ENCODE results near the gene STYXL2.

Gene STYXL2

DNA sequence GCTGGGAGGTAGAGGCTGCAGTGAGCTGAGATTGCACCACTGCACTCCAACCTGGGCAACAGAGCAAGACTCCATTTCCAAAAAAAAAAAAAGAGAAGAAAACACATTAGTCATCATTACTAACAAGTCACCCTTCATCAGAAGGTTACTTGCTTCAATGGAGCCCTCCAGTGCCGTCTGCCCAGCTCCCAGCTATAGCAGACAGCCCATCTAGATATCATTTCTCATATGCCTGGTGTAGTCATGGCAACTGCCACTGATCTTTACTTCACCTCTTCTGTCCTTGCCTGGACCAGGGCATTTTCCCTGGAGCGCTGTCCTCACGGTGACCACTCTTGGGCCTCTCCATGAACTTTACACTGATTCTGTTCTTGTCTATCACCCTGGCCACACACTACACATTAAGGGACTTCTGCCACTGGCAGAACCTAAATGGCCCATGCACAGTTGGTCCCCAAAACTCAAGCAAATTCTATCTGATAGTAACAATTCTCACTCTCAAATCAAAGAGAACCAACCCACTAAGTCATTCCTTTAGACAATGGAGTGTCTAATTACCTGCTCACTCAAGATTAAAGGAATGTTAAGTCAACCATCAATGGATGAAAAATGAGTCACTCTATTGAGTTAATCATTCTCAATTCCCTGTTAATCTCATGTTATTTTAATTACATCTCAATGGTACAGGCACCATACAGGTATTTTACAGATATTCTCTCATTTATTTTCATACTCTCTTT lies 16.6 kb upstream of the STYXL2 start:
- no peak for DNase-seq (ENCODE audit: low read depth in 1 of 2, low spot score in 1 of 2)
- no peak for TF ChIP-seq SPI1 (IDR thresholded peaks at IDR 0.05; ENCODE audit: borderline replicate concordance, low read depth)
- TF ChIP-seq, protein P1, sequence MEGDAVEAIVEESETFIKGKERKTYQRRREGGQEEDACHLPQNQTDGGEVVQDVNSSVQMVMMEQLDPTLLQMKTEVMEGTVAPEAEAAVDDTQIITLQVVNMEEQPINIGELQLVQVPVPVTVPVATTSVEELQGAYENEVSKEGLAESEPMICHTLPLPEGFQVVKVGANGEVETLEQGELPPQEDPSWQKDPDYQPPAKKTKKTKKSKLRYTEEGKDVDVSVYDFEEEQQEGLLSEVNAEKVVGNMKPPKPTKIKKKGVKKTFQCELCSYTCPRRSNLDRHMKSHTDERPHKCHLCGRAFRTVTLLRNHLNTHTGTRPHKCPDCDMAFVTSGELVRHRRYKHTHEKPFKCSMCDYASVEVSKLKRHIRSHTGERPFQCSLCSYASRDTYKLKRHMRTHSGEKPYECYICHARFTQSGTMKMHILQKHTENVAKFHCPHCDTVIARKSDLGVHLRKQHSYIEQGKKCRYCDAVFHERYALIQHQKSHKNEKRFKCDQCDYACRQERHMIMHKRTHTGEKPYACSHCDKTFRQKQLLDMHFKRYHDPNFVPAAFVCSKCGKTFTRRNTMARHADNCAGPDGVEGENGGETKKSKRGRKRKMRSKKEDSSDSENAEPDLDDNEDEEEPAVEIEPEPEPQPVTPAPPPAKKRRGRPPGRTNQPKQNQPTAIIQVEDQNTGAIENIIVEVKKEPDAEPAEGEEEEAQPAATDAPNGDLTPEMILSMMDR (IDR thresholded peaks at IDR 0.05; ENCODE audit: insufficient read depth, low read length) = no peak
- TF ChIP-seq, protein P2, sequence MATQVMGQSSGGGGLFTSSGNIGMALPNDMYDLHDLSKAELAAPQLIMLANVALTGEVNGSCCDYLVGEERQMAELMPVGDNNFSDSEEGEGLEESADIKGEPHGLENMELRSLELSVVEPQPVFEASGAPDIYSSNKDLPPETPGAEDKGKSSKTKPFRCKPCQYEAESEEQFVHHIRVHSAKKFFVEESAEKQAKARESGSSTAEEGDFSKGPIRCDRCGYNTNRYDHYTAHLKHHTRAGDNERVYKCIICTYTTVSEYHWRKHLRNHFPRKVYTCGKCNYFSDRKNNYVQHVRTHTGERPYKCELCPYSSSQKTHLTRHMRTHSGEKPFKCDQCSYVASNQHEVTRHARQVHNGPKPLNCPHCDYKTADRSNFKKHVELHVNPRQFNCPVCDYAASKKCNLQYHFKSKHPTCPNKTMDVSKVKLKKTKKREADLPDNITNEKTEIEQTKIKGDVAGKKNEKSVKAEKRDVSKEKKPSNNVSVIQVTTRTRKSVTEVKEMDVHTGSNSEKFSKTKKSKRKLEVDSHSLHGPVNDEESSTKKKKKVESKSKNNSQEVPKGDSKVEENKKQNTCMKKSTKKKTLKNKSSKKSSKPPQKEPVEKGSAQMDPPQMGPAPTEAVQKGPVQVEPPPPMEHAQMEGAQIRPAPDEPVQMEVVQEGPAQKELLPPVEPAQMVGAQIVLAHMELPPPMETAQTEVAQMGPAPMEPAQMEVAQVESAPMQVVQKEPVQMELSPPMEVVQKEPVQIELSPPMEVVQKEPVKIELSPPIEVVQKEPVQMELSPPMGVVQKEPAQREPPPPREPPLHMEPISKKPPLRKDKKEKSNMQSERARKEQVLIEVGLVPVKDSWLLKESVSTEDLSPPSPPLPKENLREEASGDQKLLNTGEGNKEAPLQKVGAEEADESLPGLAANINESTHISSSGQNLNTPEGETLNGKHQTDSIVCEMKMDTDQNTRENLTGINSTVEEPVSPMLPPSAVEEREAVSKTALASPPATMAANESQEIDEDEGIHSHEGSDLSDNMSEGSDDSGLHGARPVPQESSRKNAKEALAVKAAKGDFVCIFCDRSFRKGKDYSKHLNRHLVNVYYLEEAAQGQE (IDR thresholded peaks at IDR 0.05; ENCODE audit: insufficient replicate concordance, low read depth) = no peak
- no peak overlapping the region for H3K27ac ChIP-seq (replicated peaks)
- H3K4me3 ChIP-seq (replicated peaks; ENCODE audit: insufficient read depth, low read length) = no peak overlapping the region
- no peaks in the 10 kb centered on the region for H3K27me3 ChIP-seq (ENCODE audit: insufficient read depth, poor library complexity, severe bottlenecking)

DNA sequence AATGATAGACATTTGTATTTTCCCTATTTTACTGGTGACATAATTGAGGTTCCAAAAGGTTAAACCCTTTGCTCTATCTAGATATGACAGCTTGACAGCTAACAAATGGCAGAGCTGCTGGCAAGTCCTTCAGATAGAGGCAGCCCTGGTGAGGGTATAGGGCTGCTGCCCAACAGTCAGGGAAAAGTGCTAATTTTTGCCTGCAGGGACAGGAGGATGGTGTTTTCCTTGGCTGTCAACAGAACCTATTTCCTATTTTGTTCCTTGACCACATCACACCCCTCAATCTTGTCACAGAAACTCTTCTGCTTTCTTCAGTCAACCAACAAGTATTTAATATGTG lies 16.0 kb upstream of the STYXL2 start:
- no peaks in the 10 kb centered on the region for H3K27me3 ChIP-seq (ENCODE audit: insufficient read depth, poor library complexity, severe bottlenecking)
- no peak overlapping the region for H3K27ac ChIP-seq (replicated peaks)
- no peak overlapping the region for H3K4me3 ChIP-seq (replicated peaks; ENCODE audit: insufficient read depth, low read length)
- TF ChIP-seq SPI1 (IDR thresholded peaks at IDR 0.05; ENCODE audit: borderline replicate concordance, low read depth) (no peak), POLR2AphosphoS5 (IDR thresholded peaks at IDR 0.05; ENCODE audit: low read depth) (no peak), GABPA (IDR thresholded peaks at IDR 0.05; ENCODE audit: low read depth) (no peak)
- TF ChIP-seq, protein P2 (IDR thresholded peaks at IDR 0.05; ENCODE audit: insufficient replicate concordance, low read depth) = no peak
- TF ChIP-seq, protein P1 (IDR thresholded peaks at IDR 0.05; ENCODE audit: insufficient read depth, low read length) = no peak
- DNase-seq (ENCODE audit: low read depth in 1 of 2, low spot score in 1 of 2) = no peak

DNA sequence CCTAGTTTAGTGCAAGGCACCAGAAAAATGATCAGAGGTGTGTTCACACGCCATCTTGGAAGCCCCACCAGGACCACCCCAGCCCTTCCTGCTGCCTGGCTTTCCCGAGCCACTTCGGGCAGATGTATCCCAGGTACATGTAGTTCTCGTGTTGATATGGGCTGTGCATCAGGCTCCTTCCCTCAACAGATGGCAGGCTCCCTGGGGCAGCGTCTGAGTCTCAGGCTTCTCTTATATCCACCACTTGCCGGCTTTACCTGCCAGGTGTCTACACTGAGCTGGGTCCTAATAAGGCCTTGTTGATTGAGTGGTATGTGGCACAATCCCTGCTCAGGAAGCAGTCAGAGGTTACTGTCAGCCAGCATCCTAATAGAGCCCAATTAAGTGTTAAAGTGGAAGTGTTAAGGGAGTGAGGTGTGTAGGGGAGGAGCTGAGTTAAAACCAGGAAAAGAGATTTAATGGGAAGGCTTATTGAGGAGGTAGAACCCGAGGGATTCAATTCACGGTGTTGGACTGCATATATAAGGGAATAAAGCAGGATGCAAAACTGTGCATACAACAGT lies 12.2 kb upstream of the STYXL2 start:
- TF ChIP-seq, protein P1 (IDR thresholded peaks at IDR 0.05; ENCODE audit: insufficient read depth, low read length) = no peak
- no peak overlapping the region for H3K27ac ChIP-seq (replicated peaks)
- H3K27me3 ChIP-seq (ENCODE audit: insufficient read depth, poor library complexity, severe bottlenecking) = no peaks in the 10 kb centered on the region
- DNase-seq (ENCODE audit: low read depth in 1 of 2, low spot score in 1 of 2) = no peak
- no peak overlapping the region for H3K4me3 ChIP-seq (replicated peaks; ENCODE audit: insufficient read depth, low read length)

DNA sequence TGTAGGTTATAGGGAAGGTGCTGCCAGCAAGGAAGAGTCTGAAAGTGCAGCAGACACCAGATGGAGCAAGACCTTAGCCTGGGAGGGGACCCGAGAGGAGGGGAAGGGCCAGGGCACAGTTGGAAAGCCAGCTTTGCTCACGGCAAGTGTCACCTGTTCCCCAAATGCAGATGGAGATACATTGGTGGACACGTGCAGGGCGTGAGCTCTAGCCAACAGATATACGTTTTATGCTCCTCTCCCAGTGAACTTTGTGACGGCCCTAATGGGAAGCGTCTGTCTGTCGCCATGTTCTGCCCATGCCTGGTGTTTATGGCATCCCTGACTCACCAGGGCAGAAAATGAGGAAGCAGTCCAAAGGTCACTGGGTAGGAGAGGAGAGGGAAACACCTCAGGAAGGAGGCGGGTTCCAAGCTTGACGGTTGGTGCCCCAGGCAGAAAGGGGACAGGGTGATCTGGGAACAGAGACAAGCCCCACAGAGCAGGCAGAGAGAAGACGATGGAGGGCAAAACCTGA lies 11.3 kb upstream of the STYXL2 start:
- TF ChIP-seq SPI1 (IDR thresholded peaks at IDR 0.05; ENCODE audit: borderline replicate concordance, low read depth) (no peak; the same call in 1 of the 2 replicates), GABPA (IDR thresholded peaks at IDR 0.05; ENCODE audit: low read depth) (no peak), POLR2AphosphoS5 (IDR thresholded peaks at IDR 0.05; ENCODE audit: low read depth) (no peak)
- TF ChIP-seq, protein P1 (IDR thresholded peaks at IDR 0.05; ENCODE audit: insufficient read depth, low read length) = no peak
- TF ChIP-seq, protein P2 (IDR thresholded peaks at IDR 0.05; ENCODE audit: insufficient replicate concordance, low read depth) = no peak
- Histone ChIP-seq H3K4me3 (replicated peaks; ENCODE audit: insufficient read depth, low read length) (no peak overlapping the region), H3K27me3 (ENCODE audit: insufficient read depth, poor library complexity, severe bottlenecking) (no peaks in the 10 kb centered on the region), H3K27ac (replicated peaks) (no peak overlapping the region)
- peak in 1 of 2 experiments; percentile 59 for DNase-seq (ENCODE audit: low read depth in 1 of 2, low spot score in 1 of 2)

Measured in HL-60 (cell line).